Activated CD8-positive, alpha-beta memory T cell treated with anti-CD3 and anti-CD28 coated beads, Interleukin-2, amount 50 U/mL, for 24 hours (primary cell): ENCODE results near the gene KLF15.

Experiments
- DNase-seq: peaks from one replicate; pipeline ENCODE4 v3.0.0-alpha.2; 2020; ENCODE audit errors: extremely low read depth

The KLF15 gene

GRCh38 chr3:126389112-126389793, 32.0 kb upstream of the KLF15 start:
- no peak for DNase-seq

- no peak for DNase-seq
Observed at GRCh38 chr3:126381966-126382365, 24.8 kb upstream of the KLF15 start.

DNA sequence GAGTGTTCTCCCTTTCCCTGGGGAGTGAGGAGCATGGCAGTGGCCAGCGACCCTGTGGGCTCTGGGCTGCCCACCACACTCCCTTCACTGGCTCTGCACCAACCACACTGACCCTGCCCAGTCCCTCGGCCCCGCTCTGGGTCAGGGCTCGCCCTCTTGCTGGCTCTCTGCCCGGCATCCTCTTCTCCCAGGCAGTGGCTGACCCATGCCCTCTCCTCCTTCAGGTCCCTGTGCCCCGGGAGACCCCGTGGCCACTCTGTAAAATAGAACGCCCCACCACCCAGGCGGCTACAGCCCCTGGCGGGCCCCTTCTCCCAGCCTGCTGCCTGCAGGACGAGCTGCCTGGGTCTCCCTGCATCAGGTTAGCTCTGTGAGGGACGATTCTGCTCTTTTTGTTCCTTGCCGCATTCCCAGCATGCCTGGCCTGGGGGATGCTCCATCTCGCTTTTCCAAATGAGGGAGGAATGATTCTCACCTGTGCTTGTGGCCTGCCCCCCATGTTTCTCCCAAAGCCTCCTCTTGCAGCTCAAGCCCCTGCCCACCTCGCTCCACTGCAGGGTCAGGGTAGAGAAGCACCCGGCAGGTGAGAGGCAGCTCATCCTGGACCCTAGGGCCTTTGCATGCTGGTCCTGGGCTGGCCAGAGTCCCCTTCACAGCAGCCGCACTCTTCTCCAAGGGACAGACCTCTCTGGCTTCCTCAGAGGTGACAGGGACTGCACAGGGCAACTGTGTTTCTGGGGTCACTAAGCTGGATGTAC, 23.0 kb upstream of the KLF15 start:
- DNase-seq = no peak

- no peak for DNase-seq
Observed at GRCh38 chr3:126378341-126378751, 21.1 kb upstream of the KLF15 start.

GRCh38 chr3:126377211-126377610, 20.0 kb upstream of the KLF15 start:
- DNase-seq = no peak

DNA sequence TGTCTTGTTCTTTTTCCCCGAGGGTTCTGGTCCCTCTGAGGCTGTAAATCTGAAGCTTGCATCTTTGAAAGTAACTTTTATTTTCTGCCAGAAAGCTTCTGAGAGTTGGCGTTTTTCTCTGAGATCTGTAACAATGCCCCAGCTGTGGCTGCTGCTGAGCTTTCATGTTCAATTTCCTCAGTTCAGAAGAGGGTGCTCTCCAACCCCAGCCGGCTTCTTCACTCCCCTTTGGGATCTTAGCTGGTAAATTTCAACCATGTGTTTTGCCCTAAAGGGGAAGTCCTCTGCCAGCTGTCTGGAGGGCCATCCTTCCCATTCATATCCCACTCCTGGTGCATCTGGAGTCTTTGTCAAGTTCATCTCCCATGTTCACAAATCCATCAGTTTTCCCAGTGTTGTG, 19.2 kb upstream of the KLF15 start:
- no peak for DNase-seq

- DNase-seq = no peak
Observed at GRCh38 chr3:126375835-126376331, 18.7 kb upstream of the KLF15 start.

GRCh38 chr3:126373682-126374601, 16.7 kb upstream of the KLF15 start:
- DNase-seq = no peak

DNA sequence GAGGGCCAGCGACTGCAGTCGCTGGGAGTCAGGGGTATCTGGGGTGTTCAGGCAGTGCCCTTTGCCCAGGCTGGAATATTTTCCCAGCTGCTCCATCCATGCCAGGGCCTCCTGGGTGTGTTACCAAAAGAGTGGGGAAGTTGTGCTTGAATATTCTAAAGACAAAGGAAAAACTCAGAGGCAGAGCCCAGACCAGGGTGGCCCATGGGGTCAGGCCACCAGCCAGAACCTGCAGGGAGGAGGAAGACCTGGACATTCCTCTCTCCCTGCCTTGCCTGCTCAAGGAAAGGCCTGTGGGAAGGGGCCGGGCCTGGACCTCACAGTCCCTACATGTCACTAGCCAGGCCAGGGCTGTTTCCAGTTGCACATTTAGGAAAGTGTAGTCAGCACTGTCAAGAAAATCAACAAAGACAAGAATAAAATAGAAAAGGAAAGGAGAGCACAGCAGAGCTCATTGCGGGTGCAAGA, 16.0 kb upstream of the KLF15 start:
- DNase-seq = no peak

DNA sequence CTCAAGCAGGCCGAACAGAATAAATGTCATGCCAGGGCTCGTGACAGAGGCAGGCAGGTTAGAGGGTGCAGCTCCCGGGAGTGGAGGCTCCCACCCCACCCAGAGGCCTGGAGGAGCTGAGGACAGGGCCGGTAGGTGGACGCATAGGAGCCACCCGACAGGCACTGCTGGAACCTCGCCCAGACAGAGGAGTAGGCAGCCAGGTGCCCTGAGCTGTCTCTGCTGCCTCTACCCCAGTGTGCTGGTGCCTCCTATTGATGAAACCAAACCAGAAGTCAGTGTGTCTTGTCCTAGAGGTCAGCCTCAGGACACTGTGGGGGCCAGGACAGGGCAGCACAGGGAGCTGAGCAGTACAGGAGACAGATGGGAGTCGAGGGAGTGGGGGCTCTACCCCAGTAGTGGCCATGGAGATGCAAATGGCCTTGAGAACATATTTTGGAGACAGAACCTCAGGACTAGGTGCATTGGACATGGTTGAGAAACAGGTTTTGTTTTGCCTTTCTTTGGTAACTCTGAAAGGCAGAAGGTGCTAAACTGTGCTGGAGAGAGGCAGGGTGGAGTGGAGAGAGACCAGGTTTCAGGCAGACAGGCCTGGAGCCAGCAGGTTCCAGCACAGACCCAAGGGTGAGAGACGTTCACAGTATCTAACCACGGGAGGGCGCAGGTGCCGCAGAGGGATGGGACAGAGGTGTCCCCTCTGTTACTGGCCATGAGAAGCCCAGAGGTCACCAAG, 15.4 kb upstream of the KLF15 start:
- DNase-seq = no peak

- DNase-seq = no peak
Observed at GRCh38 chr3:126371096-126371705, 14.0 kb upstream of the KLF15 start.

DNA sequence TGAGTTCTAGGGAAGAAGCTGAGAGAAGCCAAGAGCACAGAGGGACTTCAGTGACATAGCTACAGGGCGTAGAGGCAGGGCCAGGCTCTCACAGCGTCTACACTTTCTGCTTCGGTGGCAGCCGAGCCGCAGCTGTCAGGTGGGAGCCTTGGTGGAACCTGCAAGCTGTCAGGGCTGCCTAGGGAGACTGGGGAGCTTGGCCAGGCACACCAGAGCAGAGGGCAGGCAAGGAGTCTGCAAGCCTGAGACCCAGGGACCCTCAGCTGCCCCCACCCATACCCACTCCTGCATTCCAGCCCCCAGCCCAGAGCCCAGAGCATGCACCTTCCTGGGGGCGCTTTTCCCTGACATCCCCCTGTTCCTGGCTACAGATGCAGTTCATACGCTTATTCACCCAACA, 13.4 kb upstream of the KLF15 start:
- no peak for DNase-seq

DNA sequence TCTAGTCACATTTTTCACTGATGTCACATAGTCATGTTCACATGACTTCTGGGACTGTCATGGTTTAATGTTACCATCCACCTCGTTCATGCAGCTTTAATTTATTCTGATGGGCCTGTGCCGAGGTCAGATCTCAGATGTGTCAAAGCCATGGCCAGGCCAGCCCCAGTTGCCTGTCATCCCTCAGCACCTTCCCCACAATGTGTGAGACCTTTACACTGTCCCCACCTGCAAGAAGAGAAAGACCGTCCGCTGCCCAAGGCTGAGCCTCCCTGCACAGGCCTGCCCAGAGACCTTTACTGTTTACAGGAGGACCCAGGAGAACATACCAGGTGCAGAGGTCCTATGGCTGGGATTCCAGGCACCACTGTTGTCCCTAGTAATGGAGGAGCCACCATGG, 12.8 kb upstream of the KLF15 start:
- DNase-seq = no peak

DNA sequence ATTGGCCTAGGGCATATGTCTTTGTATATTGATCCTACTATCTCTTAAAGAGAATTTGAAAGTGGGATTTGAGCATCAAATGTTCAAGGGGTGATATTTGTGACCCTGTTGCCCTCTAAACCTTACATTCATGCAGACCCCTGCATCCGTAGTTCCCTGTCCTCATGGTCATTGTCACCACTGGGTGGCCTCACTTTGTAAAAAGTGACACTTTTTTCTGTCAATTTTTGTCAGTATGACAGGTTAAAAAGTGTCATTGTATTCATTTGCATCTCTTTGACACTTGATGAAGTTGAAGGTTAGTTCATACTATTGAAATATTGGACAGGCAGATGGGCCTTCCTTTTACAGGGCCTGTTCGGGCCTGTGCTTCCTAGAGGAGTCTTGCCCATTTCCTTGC, 12.3 kb upstream of the KLF15 start:
- no peak for DNase-seq

GRCh38 chr3:126367316-126367805, 10.2 kb upstream of the KLF15 start:
- DNase-seq = no peak

GRCh38 chr3:126365351-126366277, 8.4 kb upstream of the KLF15 start:
- DNase-seq = no peak

GRCh38 chr3:126364731-126365301, 7.6 kb upstream of the KLF15 start:
- no peak for DNase-seq

- no peak for DNase-seq
Observed at GRCh38 chr3:126364130-126364695, 7.0 kb upstream of the KLF15 start.

- no peak for DNase-seq
Observed at GRCh38 chr3:126361211-126361610, 4.0 kb upstream of the KLF15 start.
